Adrenal gland (tissue), 5 donors: Measurements from ENCODE around the gene SLC35C1.

Source experiments
- POLR2A ChIP-seq, 2 donors: fragments of 450-650 bp; IDR thresholded peaks; one replicate each; pipeline ENCODE4 v1.6.1; 2017; ENCODE audit warnings: antibody characterized with exemption in 2 of 2, mild to moderate bottlenecking in 2 of 2, moderate library complexity in 1 of 2
- TF ChIP-seq, protein P1 (sequence below), 6 experiments: fragments of 450-650 bp in 4 of 6; fragments of 200-600 bp in 2 of 6; sonication (generic) in 1 of 6; IDR thresholded peaks; 1 replicate in 5 of 6; 2 replicates in 1 of 6; pipeline versions ENCODE4 v1.5.1 to v1.8.0; 2016 to 2021; ENCODE audit warnings: antibody characterized with exemption in 6 of 6, mild to moderate bottlenecking in 2 of 6, moderate library complexity in 1 of 6
- donor health status: DM: no; HTN: no; CAD: no.

DNA sequence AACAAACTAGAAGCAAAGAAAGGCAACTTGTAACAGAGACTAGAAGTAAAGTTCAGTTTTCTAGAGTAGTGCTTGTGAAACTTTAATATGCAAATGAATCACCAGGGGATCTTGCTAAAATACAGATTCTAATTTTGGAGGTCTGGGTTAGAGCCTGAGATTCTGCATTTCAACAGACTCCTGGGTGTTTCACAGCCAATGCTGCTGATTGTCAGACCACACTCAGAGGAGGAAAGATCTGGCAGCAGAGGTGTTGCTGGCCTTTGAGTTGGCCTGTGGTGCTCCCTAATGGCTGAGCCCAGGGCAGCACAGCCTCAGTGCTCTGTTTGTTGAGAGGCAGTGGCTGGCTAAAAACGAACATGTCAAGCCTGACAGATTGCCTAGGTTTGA is 47.8 kb downstream of the SLC35C1 start:
- TF ChIP-seq, protein P1, sequence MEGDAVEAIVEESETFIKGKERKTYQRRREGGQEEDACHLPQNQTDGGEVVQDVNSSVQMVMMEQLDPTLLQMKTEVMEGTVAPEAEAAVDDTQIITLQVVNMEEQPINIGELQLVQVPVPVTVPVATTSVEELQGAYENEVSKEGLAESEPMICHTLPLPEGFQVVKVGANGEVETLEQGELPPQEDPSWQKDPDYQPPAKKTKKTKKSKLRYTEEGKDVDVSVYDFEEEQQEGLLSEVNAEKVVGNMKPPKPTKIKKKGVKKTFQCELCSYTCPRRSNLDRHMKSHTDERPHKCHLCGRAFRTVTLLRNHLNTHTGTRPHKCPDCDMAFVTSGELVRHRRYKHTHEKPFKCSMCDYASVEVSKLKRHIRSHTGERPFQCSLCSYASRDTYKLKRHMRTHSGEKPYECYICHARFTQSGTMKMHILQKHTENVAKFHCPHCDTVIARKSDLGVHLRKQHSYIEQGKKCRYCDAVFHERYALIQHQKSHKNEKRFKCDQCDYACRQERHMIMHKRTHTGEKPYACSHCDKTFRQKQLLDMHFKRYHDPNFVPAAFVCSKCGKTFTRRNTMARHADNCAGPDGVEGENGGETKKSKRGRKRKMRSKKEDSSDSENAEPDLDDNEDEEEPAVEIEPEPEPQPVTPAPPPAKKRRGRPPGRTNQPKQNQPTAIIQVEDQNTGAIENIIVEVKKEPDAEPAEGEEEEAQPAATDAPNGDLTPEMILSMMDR (IDR thresholded peaks at IDR 0.05): no peak
- TF ChIP-seq POLR2A (IDR thresholded peaks at IDR 0.05): no peak
